Small intestine (tissue), 7 donors: Measurements from ENCODE around the gene SBNO2. TPM values are rescaled to one million over a fixed set of nuclear protein-coding genes. Genes with fewer than 3 reads are reported as not detected.

Source experiments
- DNase-seq, 2 donors: peaks; one replicate each; pipeline versions ENCODE4 v3.0.0 to v3.0.0-alpha.2; 2013
- FAIRE-seq: peaks from 2 replicates; lab custom pipeline; 2012; peaks lifted over from hg19 to GRCh38; lab: Jason Lieb, UNC
- H3K27ac ChIP-seq, 3 donors: one replicate each; pipeline ENCODE4 v1.5.1; 2013; ENCODE audit warnings: low read length in 2 of 3, mild to moderate bottlenecking in 2 of 3, control low read depth in 1 of 3, inconsistent platforms in 1 of 3, low read depth in 1 of 3, moderate library complexity in 1 of 3
- H3K27me3 ChIP-seq, 3 donors: one replicate each; pipeline ENCODE4 v1.6.1; 2013; ENCODE audit warnings: low read length in 3 of 3, inconsistent platforms in 1 of 3; ENCODE audit not compliant: control insufficient read depth in 3 of 3, insufficient read depth in 3 of 3
- H3K36me3 ChIP-seq, 3 donors: one replicate each; pipeline ENCODE4 v1.6.1; 2013; ENCODE audit warnings: low read length in 3 of 3, inconsistent platforms in 1 of 3, low read depth in 1 of 3, mild to moderate bottlenecking in 1 of 3, moderate library complexity in 1 of 3; ENCODE audit not compliant: control insufficient read depth in 3 of 3, insufficient read depth in 2 of 3
- H3K4me1 ChIP-seq, 3 donors: one replicate each; pipeline ENCODE4 v1.6.1; 2013; ENCODE audit warnings: low read length in 2 of 3, inconsistent platforms in 1 of 3, low read depth in 1 of 3, mild to moderate bottlenecking in 1 of 3, moderate library complexity in 1 of 3; ENCODE audit not compliant: control insufficient read depth in 3 of 3, insufficient read depth in 2 of 3
- H3K4me3 ChIP-seq, 3 donors: one replicate each; pipeline ENCODE4 v1.5.1; 2013; ENCODE audit warnings: low read length in 3 of 3, control low read depth in 1 of 3, inconsistent platforms in 1 of 3, low read depth in 1 of 3, mild to moderate bottlenecking in 1 of 3, moderate library complexity in 1 of 3
- H3K9me3 ChIP-seq, 2 donors: one replicate each; pipeline ENCODE4 v1.6.1; 2013; ENCODE audit warnings: low read depth in 1 of 2, low read length in 1 of 2; ENCODE audit not compliant: control insufficient read depth in 2 of 2, insufficient read depth in 1 of 2
- WGBS, 3 donors: extraction: QIAGEN DNeasy Blood & Tissue Kit; methylation state at CpG; one replicate each; pipeline ENCODE4 v1.1.7; 2013; 5-methylcytosine and 5-hydroxymethylcytosine counted together
- polyA plus RNA-seq, 4 donors: library from polyadenylated mRNA; stranded (reverse) in 3 of 4; unstranded in 1 of 4; fragments of 200-250 nt in 3 of 4; fragments of 120-200 nt in 1 of 4; gene quantifications; one replicate each; pipeline versions ENCODE4 v1.2.1 to v1.2.3, GENCODE V29; 2013
- donor health status: healthy with polysubstance abuse.
- donor health status: control.
- donor health status: control.
- donor health status: Bipolar disorder and iron deficiency.
- donor health status: healthy.

Gene SBNO2
- polyA plus RNA-seq, 4 donors: 19.7 to 32.1 (median 21.6) TPM

DNA sequence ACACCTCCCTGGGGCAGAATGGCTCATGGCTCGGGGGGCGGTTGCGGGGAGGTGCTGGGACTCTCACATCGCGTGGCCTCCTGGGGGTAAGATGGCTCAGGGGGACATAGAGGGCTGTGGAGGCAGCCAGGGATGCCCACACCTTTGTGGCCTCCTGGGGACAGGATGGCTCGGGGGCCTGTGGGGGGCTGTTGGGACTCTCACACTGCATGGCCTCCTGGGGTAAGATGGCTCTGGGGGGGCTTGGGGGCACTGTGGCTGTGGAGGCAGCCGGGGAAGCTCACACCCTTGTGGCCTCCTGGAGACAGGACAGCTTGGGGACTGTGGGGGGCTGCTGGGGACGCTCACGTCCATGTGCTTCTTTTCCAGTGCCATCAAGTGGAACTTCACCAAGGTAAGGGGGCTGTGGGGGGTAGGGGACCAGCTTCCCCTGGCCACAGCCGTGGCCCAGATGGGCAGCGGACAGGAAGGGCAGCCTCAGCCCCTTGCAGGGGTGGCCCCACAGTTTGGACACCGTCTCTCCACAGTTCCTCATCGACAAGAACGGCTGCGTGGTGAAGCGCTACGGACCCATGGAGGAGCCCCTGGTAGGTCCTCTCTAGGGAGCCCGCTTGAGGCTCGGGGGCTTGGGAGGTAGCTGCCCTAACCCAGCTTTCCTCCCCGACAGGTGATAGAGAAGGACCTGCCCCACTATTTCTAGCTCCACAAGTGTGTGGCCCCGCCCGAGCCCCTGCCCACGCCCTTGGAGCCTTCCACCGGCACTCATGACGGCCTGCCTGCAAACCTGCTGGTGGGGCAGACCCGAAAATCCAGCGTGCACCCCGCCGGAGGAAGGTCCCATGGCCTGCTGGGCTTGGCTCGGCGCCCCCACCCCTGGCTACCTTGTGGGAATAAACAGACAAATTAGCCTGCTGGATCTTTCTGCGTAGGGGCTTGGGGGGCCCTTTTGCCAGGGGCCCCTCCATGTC lies 67.9 kb downstream of the SBNO2 start:
- H3K4me3 ChIP-seq: no peak overlapping the region
- no peaks in the 10 kb centered on the region for H3K9me3 ChIP-seq
- H3K36me3 ChIP-seq: peaks cover 14 to 59% (median 23%) of the 10 kb centered on the region in 3 donors
- no peak overlapping the region for H3K27ac ChIP-seq
- H3K4me1 ChIP-seq: peaks cover 0 to 47% (median 9%) of the 10 kb centered on the region in 3 donors
- WGBS, 3 donors: 83 to 86% (median 86%) methylated on average over 29 to 32 of the region's 32 CpGs
- DNase-seq (no peak), FAIRE-seq (no peak)
- no peaks in the 10 kb centered on the region for H3K27me3 ChIP-seq

- peaks cover 0 to 47% (median 9%) of the 10 kb centered on the region in 3 donors for H3K4me1 ChIP-seq
- peak overlapping the region; percentile 86 to 95 (median 86) for H3K4me3 ChIP-seq
- FAIRE-seq (no peak), DNase-seq (peak in 1 of 2 donors; percentile 40)
- no peaks in the 10 kb centered on the region for H3K27me3 ChIP-seq
- WGBS, 3 donors: 25 to 31% (median 31%) methylated on average over 66 to 69 of the region's 69 CpGs
- H3K36me3 ChIP-seq: peaks cover 12 to 50% (median 18%) of the 10 kb centered on the region in 3 donors
- peak overlapping the region; percentile 98 to 100 (median 99) for H3K27ac ChIP-seq
- H3K9me3 ChIP-seq: no peaks in the 10 kb centered on the region
These were observed 68.8 kb downstream of the SBNO2 start for GRCh38 chr19:1105008-1105872.

GRCh38 chr19:1104311-1105007 lies 69.6 kb downstream of the SBNO2 start:
- Histone ChIP-seq H3K9me3 (no peaks in the 10 kb centered on the region), H3K36me3 (peaks cover 12 to 42% (median 16%) of the 10 kb centered on the region in 3 donors), H3K27me3 (no peaks in the 10 kb centered on the region), H3K4me1 (peaks cover 0 to 47% (median 9%) of the 10 kb centered on the region in 3 donors), H3K27ac (peak overlapping the region; percentile 98 to 100 (median 99)), H3K4me3 (peak overlapping the region; percentile 86 to 95 (median 86))
- WGBS, 3 donors: 0 to 1% (median 1%) methylated on average over 19 to 93 of the region's 93 CpGs
- DNase-seq (peak; percentile 80 to 95), FAIRE-seq (no peak)

DNA sequence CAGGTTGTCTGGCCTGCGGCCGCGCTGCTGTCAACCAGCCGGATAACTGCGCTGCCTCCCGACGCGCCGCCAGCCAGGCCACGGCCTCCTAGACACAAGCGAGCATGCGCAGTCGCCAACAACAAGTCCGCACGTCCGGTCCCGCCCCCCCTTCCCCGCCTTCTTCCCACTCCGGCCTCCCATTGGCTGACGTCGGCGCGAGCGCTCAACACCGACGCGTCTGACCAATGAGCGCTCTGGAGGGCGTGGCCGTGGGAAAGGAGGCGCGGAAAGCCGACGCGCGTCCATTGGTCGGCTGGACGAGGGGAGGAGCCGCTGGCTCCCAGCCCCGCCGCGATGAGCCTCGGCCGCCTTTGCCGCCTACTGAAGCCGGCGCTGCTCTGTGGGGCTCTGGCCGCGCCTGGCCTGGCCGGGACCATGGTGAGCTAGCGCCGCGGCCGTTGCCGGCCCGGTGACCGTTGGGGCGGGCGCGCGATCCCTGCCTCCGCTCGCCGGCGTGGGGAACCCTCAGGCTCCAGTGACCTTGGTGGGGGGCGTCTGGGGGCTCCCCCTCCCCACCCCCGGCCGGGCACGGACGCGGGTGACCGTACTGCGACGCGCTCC lies 70.3 kb downstream of the SBNO2 start, which contains the start of gene GPX4:
TSS of gene GPX4 (plus strand) at position 287 of the 603 bp plus-strand sequence. CDS start at position 337, 50 bp downstream.
- no peaks in the 10 kb centered on the region for H3K27me3 ChIP-seq
- H3K36me3 ChIP-seq: peaks cover 9 to 35% (median 13%) of the 10 kb centered on the region in 3 donors
- H3K9me3 ChIP-seq: no peaks in the 10 kb centered on the region
- H3K4me3 ChIP-seq: peak within 1 kb of the TSS; percentile 86 to 95 (median 86)
- DNase-seq (peak; percentile 100), FAIRE-seq (peak; percentile 15)
- 0 to 1% (median 0%) methylated on average over 41 to 75 of the region's 75 CpGs for WGBS, 3 donors
- peak within 1 kb of the TSS; percentile 98 to 100 (median 99) for H3K27ac ChIP-seq
- peaks cover 0 to 54% (median 9%) of the 10 kb centered on the region in 3 donors for H3K4me1 ChIP-seq

DNA sequence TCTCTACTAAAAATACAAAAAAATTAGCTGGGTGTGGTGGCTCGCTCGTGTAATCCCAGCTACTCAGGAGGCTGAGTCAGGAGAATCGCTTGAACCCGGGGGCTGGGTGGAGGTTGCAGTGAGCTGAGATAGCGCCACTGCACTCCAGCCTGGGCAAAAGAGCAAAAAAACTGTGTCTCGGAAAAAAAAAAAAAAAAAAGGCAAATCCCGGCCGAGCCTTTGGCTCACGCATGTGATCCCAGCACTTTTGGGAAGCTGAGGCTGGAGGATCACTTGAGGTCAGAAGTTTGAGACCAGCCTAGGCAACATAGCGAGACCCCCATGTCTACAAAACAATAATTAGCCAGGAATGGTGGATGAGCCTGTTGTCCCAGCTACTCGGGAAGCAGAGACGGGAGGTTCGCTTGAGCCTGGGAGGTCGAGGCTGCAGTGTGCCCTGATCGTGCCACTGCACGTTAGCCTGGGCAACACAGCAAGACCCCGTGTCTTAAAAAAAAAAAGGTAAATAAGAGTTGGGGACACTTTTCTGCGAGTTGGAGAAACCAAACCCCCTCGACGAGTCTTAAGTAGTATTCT lies 70.8 kb downstream of the SBNO2 start:
- no peak for FAIRE-seq
- no peaks in the 10 kb centered on the region for H3K27me3 ChIP-seq
- H3K4me3 ChIP-seq: peak overlapping the region in 1 of 3 donors; percentile 34
- H3K27ac ChIP-seq: peak overlapping the region; percentile 79 to 91 (median 88)
- DNase-seq: no peak
- WGBS, 3 donors: 17 to 38% (median 29%) methylated on average over 20 of the region's 20 CpGs
- H3K4me1 ChIP-seq: peaks cover 0 to 60% (median 9%) of the 10 kb centered on the region in 3 donors
- no peaks in the 10 kb centered on the region for H3K9me3 ChIP-seq
- H3K36me3 ChIP-seq: peaks cover 9 to 32% (median 12%) of the 10 kb centered on the region in 3 donors

- Histone ChIP-seq H3K4me1 (peaks cover 0 to 66% (median 9%) of the 10 kb centered on the region in 3 donors), H3K9me3 (no peaks in the 10 kb centered on the region), H3K27me3 (no peaks in the 10 kb centered on the region), H3K4me3 (no peak overlapping the region), H3K27ac (peak overlapping the region; percentile 79 to 91 (median 88)), H3K36me3 (peaks cover 6 to 28% (median 7%) of the 10 kb centered on the region in 3 donors)
- WGBS, 3 donors: 32 to 53% (median 42%) methylated on average over 17 of the region's 17 CpGs
- FAIRE-seq: no peak
- peak; percentile 83 to 91 for DNase-seq
These were observed 71.5 kb downstream of the SBNO2 start for GRCh38 chr19:1102407-1103131.

GRCh38 chr19:1101337-1101698 lies 72.8 kb downstream of the SBNO2 start:
- Histone ChIP-seq H3K4me1 (peaks cover 0 to 58% (median 9%) of the 10 kb centered on the region in 3 donors), H3K36me3 (peaks cover 0 to 15% (median 2%) of the 10 kb centered on the region in 3 donors), H3K27me3 (no peaks in the 10 kb centered on the region), H3K4me3 (no peak overlapping the region), H3K9me3 (no peaks in the 10 kb centered on the region), H3K27ac (peak overlapping the region; percentile 38 to 91 (median 88))
- FAIRE-seq: no peak
- 30 to 60% (median 56%) methylated on average over 9 of the region's 9 CpGs for WGBS, 3 donors
- no peak for DNase-seq
